ENCODE data around the gene KREMEN1. TPM values are rescaled to one million over a fixed set of nuclear protein-coding genes. Genes with fewer than 3 reads are reported as not detected.
A peak's percentile ranks its signal among the peaks of the same experiment; 100 is the strongest.

Gene KREMEN1
- total RNA-seq, 2 donors from 2014 or later: 39.7 to 44.7 TPM

DNA sequence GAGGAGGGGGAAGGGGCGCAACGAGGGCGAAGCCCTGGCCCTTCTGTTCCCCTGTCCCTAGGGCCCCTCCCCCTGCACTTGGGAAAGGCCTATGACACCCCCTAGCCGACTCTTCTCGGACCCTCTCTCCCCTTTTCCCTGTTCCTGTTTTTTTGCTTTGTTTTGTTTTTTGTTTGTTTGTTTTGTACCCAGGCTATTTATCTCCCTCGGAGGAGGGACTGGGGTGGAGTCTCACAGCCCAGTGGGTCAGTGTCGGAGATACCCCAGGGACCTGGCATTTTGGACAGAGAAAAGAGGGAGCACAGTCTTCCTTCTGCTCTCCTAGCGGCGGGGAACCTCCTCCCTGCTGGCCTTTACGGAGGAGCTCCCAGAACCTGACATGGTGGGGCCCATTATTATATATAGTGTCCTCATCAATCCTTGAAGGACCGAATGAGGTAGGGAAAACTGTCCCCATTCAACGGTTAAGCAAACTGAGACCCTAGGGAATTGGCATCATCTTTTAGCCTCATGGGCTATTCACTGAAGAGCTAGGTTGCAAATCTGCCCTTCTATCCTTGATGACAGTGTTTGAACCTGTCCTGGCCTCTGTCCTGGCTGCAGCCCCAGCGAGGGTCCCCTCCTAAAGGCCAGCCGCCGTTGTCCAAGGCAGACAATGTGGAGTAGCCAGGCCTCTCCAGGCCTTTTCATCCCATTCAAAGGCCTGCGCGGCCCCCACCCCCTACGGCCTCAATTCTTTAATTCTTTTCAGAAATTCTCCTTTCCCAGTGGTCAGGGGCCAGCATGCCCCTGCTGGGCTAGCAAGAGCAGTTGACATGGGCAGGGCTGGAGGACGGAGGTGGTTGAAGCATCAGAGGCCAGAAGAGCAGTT lies 133.8 kb downstream of the KREMEN1 start:
- peak overlapping the region in 1 of 2 donors; percentile 57 for H3K4me3 ChIP-seq
- TF ChIP-seq CTCF (IDR thresholded peaks at IDR 0.05): no peak
- no peaks in the 10 kb centered on the region for H3K27me3 ChIP-seq
- no peak for DNase-seq (ENCODE audit: low spot score)
- H3K9me3 ChIP-seq: no peaks in the 10 kb centered on the region
- H3K4me1 ChIP-seq: peaks cover 0 to 26% of the 10 kb centered on the region in 2 donors
- peak overlapping the region in 1 of 2 donors; percentile 35 for H3K27ac ChIP-seq
- H3K36me3 ChIP-seq: no peaks in the 10 kb centered on the region

DNA sequence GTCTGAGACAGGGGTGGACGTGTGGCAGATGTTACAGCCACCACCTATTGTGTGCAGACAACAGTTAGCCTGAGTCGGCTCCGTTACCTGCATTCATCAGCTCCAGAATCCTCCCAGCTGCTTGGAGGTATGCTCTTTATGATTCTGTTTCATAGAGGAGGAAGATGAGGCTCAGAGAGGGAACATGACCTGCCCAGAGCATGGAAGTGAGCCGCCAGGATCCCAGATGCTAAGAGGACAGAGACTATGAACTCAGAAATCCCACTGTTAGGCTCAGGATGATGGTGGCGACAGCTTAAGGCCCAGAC lies 134.4 kb downstream of the KREMEN1 start:
- no peak for TF ChIP-seq CTCF (IDR thresholded peaks at IDR 0.05)
- H3K27ac ChIP-seq: no peak overlapping the region

DNA sequence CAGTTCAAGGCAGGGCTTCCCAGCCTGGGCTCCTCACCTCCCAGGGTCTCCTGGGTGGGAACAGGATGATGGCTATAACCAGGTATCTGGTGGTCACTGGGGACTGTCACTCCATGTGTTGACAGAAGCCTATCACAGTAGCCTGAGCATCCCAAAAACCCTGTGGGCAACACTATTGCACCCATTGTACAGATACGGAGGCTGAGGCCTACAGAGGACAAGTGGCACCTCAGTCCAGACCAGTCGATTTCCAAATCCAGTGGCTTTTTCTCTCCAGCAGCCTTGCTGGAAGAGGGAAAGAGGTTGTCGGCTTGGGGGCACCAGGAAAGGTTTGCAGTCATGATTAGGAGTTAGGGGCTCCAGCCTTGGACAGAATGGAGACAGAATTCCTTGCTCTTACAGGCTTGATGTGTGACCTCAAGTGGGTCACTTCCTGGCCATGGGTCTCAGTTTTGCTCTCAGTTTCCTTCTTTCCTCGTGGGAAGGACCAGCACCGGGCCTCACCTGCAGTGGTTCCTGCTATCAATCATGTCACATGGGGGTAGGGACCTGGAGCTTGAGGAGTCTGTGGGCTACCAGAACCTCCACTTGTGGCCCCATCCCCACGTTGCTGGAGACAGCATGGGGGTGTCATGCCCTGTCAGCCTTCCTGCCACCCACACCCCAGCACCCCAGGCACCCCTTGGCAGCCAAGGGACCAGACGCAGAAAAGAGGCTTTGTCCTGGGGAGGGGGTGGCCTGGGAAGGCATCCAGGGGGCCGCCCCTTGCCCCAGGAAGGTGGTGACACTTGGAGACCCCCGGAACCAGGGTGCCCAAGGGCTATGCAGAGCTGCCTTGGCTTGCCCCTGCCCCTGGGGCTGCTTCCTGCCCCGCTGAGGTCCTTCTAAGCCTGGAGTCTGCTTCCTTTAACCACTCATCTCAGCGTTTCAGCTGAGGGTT lies 135.0 kb downstream of the KREMEN1 start:
- TF ChIP-seq CTCF (IDR thresholded peaks at IDR 0.05): no peak
- Histone ChIP-seq H3K27me3 (no peaks in the 10 kb centered on the region), H3K4me3 (no peak overlapping the region)

More for the DNA sequence above, 134.4 kb downstream of the KREMEN1 start:
- no peak for DNase-seq (ENCODE audit: low spot score)
- Histone ChIP-seq H3K9me3 (no peaks in the 10 kb centered on the region), H3K27me3 (no peaks in the 10 kb centered on the region), H3K36me3 (no peaks in the 10 kb centered on the region), H3K4me1 (peaks cover 0 to 20% of the 10 kb centered on the region in 2 donors), H3K4me3 (no peak overlapping the region)

DNA sequence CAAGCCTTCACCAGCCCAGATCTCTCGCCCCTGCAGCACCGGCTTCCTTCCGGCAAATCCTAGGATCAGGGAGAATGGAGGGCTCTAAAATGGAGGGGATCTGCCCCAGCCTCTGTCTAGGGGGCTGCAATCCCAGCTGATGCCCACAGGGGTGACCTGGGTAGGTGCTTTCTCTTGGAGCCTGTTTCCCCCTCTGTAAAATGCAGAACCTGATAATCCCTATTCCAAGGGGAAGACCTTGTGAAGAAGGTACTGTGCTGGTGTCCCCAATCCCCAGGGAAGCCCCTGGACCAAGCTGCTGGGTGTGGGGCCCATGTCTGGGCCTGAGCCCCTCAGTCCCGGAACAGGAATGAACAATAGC lies 135.6 kb downstream of the KREMEN1 start:
- no peak for DNase-seq (ENCODE audit: low spot score)
- no peaks in the 10 kb centered on the region for H3K9me3 ChIP-seq
- H3K36me3 ChIP-seq: no peaks in the 10 kb centered on the region
- H3K27ac ChIP-seq: no peak overlapping the region
- no peak overlapping the region for H3K4me3 ChIP-seq
- no peaks in the 10 kb centered on the region for H3K27me3 ChIP-seq
- TF ChIP-seq CTCF (IDR thresholded peaks at IDR 0.05): no peak
- peaks cover 0 to 12% of the 10 kb centered on the region in 2 donors for H3K4me1 ChIP-seq

More for the DNA sequence above, 135.0 kb downstream of the KREMEN1 start:
- Histone ChIP-seq H3K36me3 (no peaks in the 10 kb centered on the region), H3K9me3 (no peaks in the 10 kb centered on the region), H3K27ac (no peak overlapping the region), H3K4me1 (peaks cover 0 to 14% of the 10 kb centered on the region in 2 donors)
- DNase-seq (ENCODE audit: low spot score): no peak

DNA sequence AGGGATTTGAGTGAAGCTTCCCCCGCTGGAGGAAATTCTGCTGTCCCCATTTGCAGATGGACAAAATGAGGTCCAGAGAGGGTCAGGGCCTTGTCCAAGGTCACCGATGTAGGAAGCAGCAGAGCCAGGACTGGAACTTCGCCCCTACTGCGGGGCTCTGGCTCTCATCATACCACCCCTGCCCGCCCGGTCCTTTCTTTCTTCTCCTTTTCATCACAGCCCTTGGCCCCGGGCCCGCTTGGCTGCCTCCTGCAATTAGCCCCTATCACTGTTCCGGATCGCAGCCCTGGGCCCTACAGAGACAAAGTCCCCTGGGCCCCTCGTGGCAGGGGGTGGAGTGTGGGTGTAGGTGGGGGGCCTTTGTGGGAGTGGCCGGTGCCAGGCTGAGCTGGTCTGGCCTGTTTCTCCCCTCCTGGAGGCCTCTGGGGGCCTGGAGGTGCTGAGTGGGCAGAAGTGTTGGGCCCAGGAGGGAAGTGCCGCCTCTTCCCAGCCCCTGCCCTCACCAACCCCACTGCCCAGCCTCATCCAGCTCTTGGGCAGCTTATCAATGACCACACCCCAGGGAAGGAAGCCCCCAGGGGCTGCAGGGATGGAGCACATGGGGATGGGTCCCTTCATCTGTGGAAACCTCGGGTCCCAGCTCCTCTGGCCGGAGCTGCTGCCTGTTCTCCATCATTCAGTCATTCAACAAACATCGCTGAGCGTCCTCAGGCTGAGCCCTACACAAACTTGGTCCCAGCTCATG lies 136.2 kb downstream of the KREMEN1 start:
- DNase-seq (ENCODE audit: low spot score): no peak
- no peak for TF ChIP-seq CTCF (IDR thresholded peaks at IDR 0.05)
- Histone ChIP-seq H3K4me3 (no peak overlapping the region), H3K27me3 (no peaks in the 10 kb centered on the region), H3K36me3 (no peaks in the 10 kb centered on the region), H3K9me3 (no peaks in the 10 kb centered on the region), H3K4me1 (peaks cover 0 to 12% of the 10 kb centered on the region in 2 donors), H3K27ac (no peak overlapping the region)

Data from right atrium auricular region (tissue), 2 donors.